GM21619 (cell line): ENCODE data around the gene RFC5.
"Not testable (repeated sequence)": the region's sequence is repeated elsewhere in the genome, so short reads cannot be mapped to it uniquely, and the experiment has no call there.

Experiments used
- ATAC-seq: cut with Tn5 transposase; IDR thresholded peaks from one replicate; pipeline ENCODE4 v1.9.1; 2021; ENCODE audit not compliant: unreplicated experiment

Gene RFC5

GRCh38 chr12:118070650-118071049 lies 54.1 kb downstream of the RFC5 start:
- no peak for ATAC-seq

GRCh38 chr12:118073768-118074167 lies 57.3 kb downstream of the RFC5 start:
- no peak for ATAC-seq

- not testable (repeated sequence) for ATAC-seq
Measured at GRCh38 chr12:118081521-118081920, 65.0 kb downstream of the RFC5 start.
